ENCODE data around the gene ENO1.
"Not testable (repeated sequence)": the region's sequence is repeated elsewhere in the genome, so short reads cannot be mapped to it uniquely, and the experiment has no call there.

ENO1 gene

DNA sequence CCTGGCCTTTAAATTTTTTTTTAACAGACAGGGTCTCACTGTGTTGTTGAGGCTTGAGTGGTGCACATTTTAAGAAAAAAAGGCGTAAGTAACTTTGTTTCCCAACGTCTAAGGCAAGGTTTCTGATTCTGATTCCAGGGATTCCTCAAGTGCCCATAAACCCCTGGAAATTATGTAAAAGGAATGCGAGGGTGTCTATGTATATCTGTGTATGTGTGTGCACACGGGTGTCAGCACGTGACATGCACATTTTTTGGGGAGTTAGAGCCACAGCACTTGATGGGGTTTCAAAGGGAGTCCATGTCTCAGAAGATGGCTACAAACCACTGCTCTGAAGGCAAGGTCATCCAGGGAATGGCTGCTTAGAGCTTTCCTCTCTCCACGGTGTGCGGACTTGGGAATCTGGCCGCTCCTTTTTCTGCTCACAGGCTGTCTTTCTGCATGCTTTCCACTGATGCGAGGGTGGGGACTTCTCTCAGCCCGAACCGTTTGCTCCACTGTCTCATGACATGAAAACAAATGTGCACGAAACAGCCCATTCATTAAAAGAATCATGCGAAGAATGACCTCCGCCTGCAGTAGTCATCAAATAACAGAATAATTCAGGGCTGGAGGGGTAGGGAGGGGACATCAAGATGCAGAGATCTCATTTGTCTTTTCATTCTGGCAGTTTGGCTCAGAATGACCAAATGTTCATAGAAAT is 42.4 kb downstream of the ENO1 start:
- Histone ChIP-seq H3K4me3 (ENCODE audit: severe bottlenecking) (no peak overlapping the region), H3K27me3 (ENCODE audit: insufficient read depth, poor library complexity, severe bottlenecking) (no peaks in the 10 kb centered on the region), H3K9me3 (ENCODE audit: severe bottlenecking) (no peaks in the 10 kb centered on the region), H3K36me3 (ENCODE audit: low read depth) (no peaks in the 10 kb centered on the region), H3K27ac (ENCODE audit: poor library complexity, severe bottlenecking) (no peak overlapping the region), H3K4me1 (ENCODE audit: insufficient read depth, poor library complexity, severe bottlenecking) (no peaks in the 10 kb centered on the region)
- ATAC-seq (ENCODE audit: low read depth) = no peak
- DNase-seq (ENCODE audit: low spot score) = no peak
- TF ChIP-seq, protein P1, sequence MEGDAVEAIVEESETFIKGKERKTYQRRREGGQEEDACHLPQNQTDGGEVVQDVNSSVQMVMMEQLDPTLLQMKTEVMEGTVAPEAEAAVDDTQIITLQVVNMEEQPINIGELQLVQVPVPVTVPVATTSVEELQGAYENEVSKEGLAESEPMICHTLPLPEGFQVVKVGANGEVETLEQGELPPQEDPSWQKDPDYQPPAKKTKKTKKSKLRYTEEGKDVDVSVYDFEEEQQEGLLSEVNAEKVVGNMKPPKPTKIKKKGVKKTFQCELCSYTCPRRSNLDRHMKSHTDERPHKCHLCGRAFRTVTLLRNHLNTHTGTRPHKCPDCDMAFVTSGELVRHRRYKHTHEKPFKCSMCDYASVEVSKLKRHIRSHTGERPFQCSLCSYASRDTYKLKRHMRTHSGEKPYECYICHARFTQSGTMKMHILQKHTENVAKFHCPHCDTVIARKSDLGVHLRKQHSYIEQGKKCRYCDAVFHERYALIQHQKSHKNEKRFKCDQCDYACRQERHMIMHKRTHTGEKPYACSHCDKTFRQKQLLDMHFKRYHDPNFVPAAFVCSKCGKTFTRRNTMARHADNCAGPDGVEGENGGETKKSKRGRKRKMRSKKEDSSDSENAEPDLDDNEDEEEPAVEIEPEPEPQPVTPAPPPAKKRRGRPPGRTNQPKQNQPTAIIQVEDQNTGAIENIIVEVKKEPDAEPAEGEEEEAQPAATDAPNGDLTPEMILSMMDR (IDR thresholded peaks at IDR 0.05; ENCODE audit: poor library complexity, severe bottlenecking) = no peak

DNA sequence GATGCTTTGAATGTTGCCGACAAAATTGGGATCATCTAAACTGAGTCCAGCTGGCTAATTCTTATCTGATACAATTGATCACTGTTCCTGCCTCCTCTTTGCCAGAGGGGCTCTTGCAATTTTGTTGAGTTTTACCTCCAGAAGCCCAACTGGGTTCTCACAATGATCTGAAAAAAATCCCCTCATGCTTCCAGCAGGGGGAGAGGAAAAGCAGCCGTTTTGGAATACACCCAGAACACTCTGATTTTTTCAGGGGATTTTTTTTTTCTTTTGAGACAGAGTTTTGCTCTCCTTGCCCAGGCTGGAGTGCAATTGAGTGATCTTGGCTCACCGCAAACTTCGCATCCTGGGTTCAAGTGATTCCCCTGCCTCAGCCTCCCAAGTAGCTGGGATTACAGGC is 47.1 kb downstream of the ENO1 start:
- no peaks in the 10 kb centered on the region for H3K4me1 ChIP-seq (ENCODE audit: insufficient read depth, poor library complexity, severe bottlenecking)
- H3K36me3 ChIP-seq (ENCODE audit: low read depth) = no peaks in the 10 kb centered on the region
- TF ChIP-seq, protein P1 (IDR thresholded peaks at IDR 0.05; ENCODE audit: poor library complexity, severe bottlenecking) = peak; percentile 14
- H3K27me3 ChIP-seq (ENCODE audit: insufficient read depth, poor library complexity, severe bottlenecking) = no peaks in the 10 kb centered on the region
- H3K4me3 ChIP-seq (ENCODE audit: severe bottlenecking) = no peak overlapping the region
- no peak for DNase-seq (ENCODE audit: low spot score)
- no peak overlapping the region for H3K27ac ChIP-seq (ENCODE audit: poor library complexity, severe bottlenecking)
- ATAC-seq (ENCODE audit: low read depth) = no peak
- H3K9me3 ChIP-seq (ENCODE audit: severe bottlenecking) = no peaks in the 10 kb centered on the region

DNA sequence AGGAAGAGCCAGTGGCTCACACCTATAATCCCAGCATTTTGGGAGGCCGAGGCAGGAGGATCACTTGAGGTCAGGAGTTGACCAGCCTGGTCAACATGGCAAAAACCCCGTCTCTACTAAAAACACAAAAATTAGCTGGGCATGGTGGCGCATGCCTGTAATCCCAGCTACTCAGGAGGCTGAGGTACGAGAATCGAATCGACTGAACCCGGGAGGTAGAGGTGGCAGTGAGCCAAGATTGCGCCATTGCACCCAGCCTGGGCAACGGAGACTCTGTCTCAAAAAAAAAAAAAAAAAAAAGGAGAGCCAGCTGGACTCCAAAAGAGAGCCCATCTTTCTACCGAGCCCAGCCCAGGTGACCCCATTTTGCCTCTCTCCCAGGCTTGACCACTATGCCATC is 47.8 kb downstream of the ENO1 start:
- ATAC-seq (ENCODE audit: low read depth); H3K27me3 ChIP-seq (ENCODE audit: insufficient read depth, poor library complexity, severe bottlenecking); H3K4me1 ChIP-seq (ENCODE audit: insufficient read depth, poor library complexity, severe bottlenecking); H3K9me3 ChIP-seq (ENCODE audit: severe bottlenecking); H3K4me3 ChIP-seq (ENCODE audit: severe bottlenecking); H3K36me3 ChIP-seq (ENCODE audit: low read depth); DNase-seq (ENCODE audit: low spot score); H3K27ac ChIP-seq (ENCODE audit: poor library complexity, severe bottlenecking): not testable (repeated sequence)

DNA sequence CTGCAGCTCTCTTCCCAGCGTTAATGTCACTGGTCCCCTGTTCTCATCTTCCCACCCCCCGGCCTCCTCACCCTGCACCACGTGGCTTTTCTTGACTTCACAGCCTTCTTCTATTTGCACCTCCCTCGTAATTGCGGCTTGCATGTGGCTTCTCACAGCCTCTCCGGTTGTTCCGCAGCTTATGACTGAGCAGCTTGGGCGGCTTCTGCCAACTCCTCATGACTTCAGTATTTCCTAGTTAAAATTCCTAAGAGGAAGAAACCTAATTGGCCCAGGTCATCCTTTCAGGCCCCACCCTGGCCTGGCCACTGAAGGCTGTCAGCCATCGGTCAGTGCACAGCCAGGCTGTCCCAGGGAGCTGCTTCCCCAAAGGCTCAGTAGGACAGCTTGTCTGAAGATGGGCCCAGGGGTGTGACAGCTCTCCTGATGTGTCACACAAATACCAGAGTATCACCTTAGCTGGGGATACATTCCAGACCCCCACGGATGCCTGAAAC is 52.5 kb downstream of the ENO1 start:
- Histone ChIP-seq H3K4me1 (ENCODE audit: insufficient read depth, poor library complexity, severe bottlenecking) (peaks cover 25% of the 10 kb centered on the region), H3K9me3 (ENCODE audit: severe bottlenecking) (no peaks in the 10 kb centered on the region), H3K4me3 (ENCODE audit: severe bottlenecking) (no peak overlapping the region), H3K36me3 (ENCODE audit: low read depth) (no peaks in the 10 kb centered on the region), H3K27me3 (ENCODE audit: insufficient read depth, poor library complexity, severe bottlenecking) (no peaks in the 10 kb centered on the region), H3K27ac (ENCODE audit: poor library complexity, severe bottlenecking) (no peak overlapping the region)
- TF ChIP-seq, protein P1 (IDR thresholded peaks at IDR 0.05; ENCODE audit: poor library complexity, severe bottlenecking) = no peak
- no peak for ATAC-seq (ENCODE audit: low read depth)
- no peak for DNase-seq (ENCODE audit: low spot score)

DNA sequence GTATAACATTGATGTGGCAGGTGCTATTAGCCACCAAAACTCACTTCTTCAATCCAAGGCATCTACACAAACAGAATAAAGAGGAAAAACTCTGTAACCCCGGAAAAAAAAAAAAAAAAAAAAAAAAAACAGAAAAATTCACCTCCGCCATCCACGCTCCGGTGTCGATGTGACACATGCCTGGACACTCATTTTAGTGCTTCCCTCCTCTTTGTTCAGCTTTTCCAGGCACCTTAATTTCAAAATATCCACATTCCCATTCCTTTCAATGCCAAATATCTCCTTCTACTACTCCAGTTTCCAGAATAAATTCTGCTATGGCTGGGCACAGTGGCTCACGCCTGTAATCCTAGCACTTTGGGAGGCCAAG is 55.2 kb downstream of the ENO1 start:
- Histone ChIP-seq H3K27ac (ENCODE audit: poor library complexity, severe bottlenecking) (peak overlapping the region; percentile 71), H3K9me3 (ENCODE audit: severe bottlenecking) (no peaks in the 10 kb centered on the region), H3K4me3 (ENCODE audit: severe bottlenecking) (no peak overlapping the region), H3K36me3 (ENCODE audit: low read depth) (no peaks in the 10 kb centered on the region), H3K4me1 (ENCODE audit: insufficient read depth, poor library complexity, severe bottlenecking) (peaks cover 33% of the 10 kb centered on the region), H3K27me3 (ENCODE audit: insufficient read depth, poor library complexity, severe bottlenecking) (no peaks in the 10 kb centered on the region)
- DNase-seq (ENCODE audit: low spot score) = no peak
- TF ChIP-seq, protein P1 (IDR thresholded peaks at IDR 0.05; ENCODE audit: poor library complexity, severe bottlenecking) = no peak
- ATAC-seq (ENCODE audit: low read depth) = no peak

Measured in RWPE2 (cell line).